Liver (tissue), 9 donors: ENCODE measurements around the gene TPH1. TPM values are rescaled to one million over a fixed set of nuclear protein-coding genes. Genes with fewer than 3 reads are reported as not detected.

ENCODE experiments used
- DNase-seq: peaks from one replicate; pipeline ENCODE4 v3.0.0-alpha.2; 2017; ENCODE audit warnings: low spot score
- H3K27ac ChIP-seq, 2 donors: one replicate each; pipeline ENCODE4 v1.7.0; 2013; ENCODE audit warnings: inconsistent platforms in 2 of 2, low read length in 2 of 2, control low read depth in 1 of 2, low read depth in 1 of 2, mild to moderate bottlenecking in 1 of 2
- H3K27me3 ChIP-seq, 4 donors: one replicate each; pipeline versions ENCODE4 v1.6.1 to v1.7.0; 2013; ENCODE audit warnings: low read length in 3 of 4, inconsistent platforms in 1 of 4, mild to moderate bottlenecking in 1 of 4, moderate library complexity in 1 of 4; ENCODE audit not compliant: control insufficient read depth in 4 of 4, insufficient read depth in 4 of 4
- H3K36me3 ChIP-seq, 4 donors: one replicate each; pipeline versions ENCODE4 v1.6.1 to v1.7.0; 2013; ENCODE audit warnings: low read length in 3 of 4, mild to moderate bottlenecking in 3 of 4, low read depth in 1 of 4, moderate library complexity in 1 of 4; ENCODE audit not compliant: control insufficient read depth in 4 of 4, insufficient read depth in 3 of 4
- H3K4me1 ChIP-seq, 4 donors: one replicate each; pipeline versions ENCODE4 v1.6.1 to v1.7.0; 2013; ENCODE audit warnings: low read length in 3 of 4, mild to moderate bottlenecking in 3 of 4, moderate library complexity in 1 of 4; ENCODE audit not compliant: control insufficient read depth in 4 of 4, insufficient read depth in 4 of 4
- H3K4me3 ChIP-seq, 3 donors: one replicate each; pipeline versions ENCODE4 v1.6.1 to v1.7.0; 2013; ENCODE audit warnings: low read length in 3 of 3, control low read depth in 1 of 3, low read depth in 1 of 3, mild to moderate bottlenecking in 1 of 3
- H3K9ac ChIP-seq, 2 donors: one replicate each; pipeline ENCODE4 v1.7.0; 2013; ENCODE audit warnings: low read length in 2 of 2, mild to moderate bottlenecking in 2 of 2, moderate library complexity in 2 of 2, control low read depth in 1 of 2, low read depth in 1 of 2
- H3K9me3 ChIP-seq, 4 donors: one replicate each; pipeline versions ENCODE4 v1.6.1 to v1.7.0; 2013; ENCODE audit warnings: low read length in 3 of 4; ENCODE audit not compliant: control insufficient read depth in 4 of 4
- ATF3 ChIP-seq: IDR thresholded peaks from 2 replicates; pipeline ENCODE4 v1.6.1; 2016; ENCODE audit warnings: antibody characterized with exemption
- EGR1 ChIP-seq, 2 donors: IDR thresholded peaks; 2 replicates each; pipeline ENCODE4 v1.6.1; 2016 to 2018; ENCODE audit warnings: antibody characterized with exemption in 2 of 2, low read depth in 2 of 2
- FOXA1 ChIP-seq: IDR thresholded peaks from 2 replicates; pipeline ENCODE4 v1.6.1; 2016; ENCODE audit warnings: antibody characterized with exemption
- FOXA2 ChIP-seq: IDR thresholded peaks from 2 replicates; pipeline ENCODE4 v1.6.1; 2016; ENCODE audit warnings: antibody characterized with exemption
- HNF4G ChIP-seq: IDR thresholded peaks from 2 replicates; pipeline ENCODE4 v1.6.1; 2016; ENCODE audit warnings: antibody characterized with exemption
- JUND ChIP-seq, 2 donors: IDR thresholded peaks; 2 replicates each; pipeline ENCODE4 v1.6.1; 2016; ENCODE audit warnings: antibody characterized with exemption in 2 of 2
- MAX ChIP-seq: IDR thresholded peaks from 2 replicates; pipeline ENCODE4 v1.6.1; 2016; ENCODE audit warnings: antibody characterized with exemption
- RXRA ChIP-seq, 2 donors: IDR thresholded peaks; 2 replicates each; pipeline ENCODE4 v1.6.1; 2017 to 2018; ENCODE audit warnings: antibody characterized with exemption in 2 of 2, mild to moderate bottlenecking in 1 of 2
- SP1 ChIP-seq: IDR thresholded peaks from 2 replicates; pipeline ENCODE4 v1.6.1; 2018; ENCODE audit warnings: antibody characterized with exemption, mild to moderate bottlenecking
- TAF1 ChIP-seq: conservative IDR thresholded peaks from 2 replicates; pipeline ENCODE4 v1.6.1; 2016; ENCODE audit warnings: antibody characterized with exemption, mild to moderate bottlenecking
- YY1 ChIP-seq: IDR thresholded peaks from 2 replicates; pipeline ENCODE4 v1.6.1; 2016; ENCODE audit warnings: antibody characterized with exemption, mild to moderate bottlenecking
- ZBTB33 ChIP-seq: IDR thresholded peaks from 2 replicates; pipeline ENCODE4 v1.6.1; 2016; ENCODE audit warnings: antibody characterized with exemption
- WGBS: extraction: QIAGEN DNeasy Blood & Tissue Kit; methylation state at CpG from one replicate; pipeline ENCODE4 v1.1.7; 2013; 5-methylcytosine and 5-hydroxymethylcytosine counted together
- polyA plus RNA-seq, 2 donors: library from polyadenylated mRNA; stranded (reverse) in 1 of 2; unstranded in 1 of 2; fragments of 200-250 nt in 1 of 2; fragments of >200 nt in 1 of 2; fragmentation: Nextera tagmentation in 1 of 2; extraction: Ambion mirVana in 1 of 2; gene quantifications; one replicate each; pipeline versions ENCODE4 v1.2.1 to v1.2.3, GENCODE V29; 2013 to 2015
- total RNA-seq, 2 donors: library from RNA; depleted of rRNA; stranded (reverse); fragments of >200 nt; gene quantifications; one replicate each; pipeline ENCODE4 v1.2.3, GENCODE V29; 2014
- TF ChIP-seq, protein P1 (sequence below): IDR thresholded peaks from 2 replicates; pipeline ENCODE4 v1.6.1; 2016; ENCODE audit warnings: antibody characterized with exemption, mild to moderate bottlenecking
- donor health status: healthy.
- donor health status: healthy.
- donor health status: healthy.
- donor health status: healthy.
- donor health status: healthy.

Gene TPH1
- total and polyA plus RNA-seq, 4 donors: 0.01 to 0.19 (median 0.10) TPM

DNA sequence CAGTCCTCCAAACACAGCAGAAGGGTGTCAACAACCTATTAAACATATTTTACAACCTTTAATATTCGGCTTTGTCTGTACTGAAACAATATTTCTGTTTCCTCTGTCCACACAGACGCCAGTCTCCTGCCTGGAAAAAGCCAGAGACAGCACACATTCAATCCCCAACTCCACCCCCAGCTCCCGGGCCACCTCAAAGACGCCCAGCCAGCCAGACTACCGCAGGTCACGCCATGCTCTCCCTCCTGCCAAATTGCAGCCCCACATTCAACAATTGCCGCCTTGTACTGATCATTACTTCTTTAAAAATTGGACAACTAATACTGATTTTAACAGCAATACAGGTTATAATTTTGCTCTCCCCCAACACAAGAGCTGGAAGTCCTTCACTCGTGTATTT, 34.4 kb downstream of the TPH1 start:
- no peaks in the 10 kb centered on the region for H3K27me3 ChIP-seq
- no peak overlapping the region for H3K4me3 ChIP-seq
- H3K9ac ChIP-seq: no peak overlapping the region
- H3K4me1 ChIP-seq: peaks cover 0 to 12% (median 0%) of the 10 kb centered on the region in 4 donors
- H3K36me3 ChIP-seq: no peaks in the 10 kb centered on the region
- 89% methylated on average over 8 of the region's 8 CpGs for WGBS
- TF ChIP-seq, protein P1, sequence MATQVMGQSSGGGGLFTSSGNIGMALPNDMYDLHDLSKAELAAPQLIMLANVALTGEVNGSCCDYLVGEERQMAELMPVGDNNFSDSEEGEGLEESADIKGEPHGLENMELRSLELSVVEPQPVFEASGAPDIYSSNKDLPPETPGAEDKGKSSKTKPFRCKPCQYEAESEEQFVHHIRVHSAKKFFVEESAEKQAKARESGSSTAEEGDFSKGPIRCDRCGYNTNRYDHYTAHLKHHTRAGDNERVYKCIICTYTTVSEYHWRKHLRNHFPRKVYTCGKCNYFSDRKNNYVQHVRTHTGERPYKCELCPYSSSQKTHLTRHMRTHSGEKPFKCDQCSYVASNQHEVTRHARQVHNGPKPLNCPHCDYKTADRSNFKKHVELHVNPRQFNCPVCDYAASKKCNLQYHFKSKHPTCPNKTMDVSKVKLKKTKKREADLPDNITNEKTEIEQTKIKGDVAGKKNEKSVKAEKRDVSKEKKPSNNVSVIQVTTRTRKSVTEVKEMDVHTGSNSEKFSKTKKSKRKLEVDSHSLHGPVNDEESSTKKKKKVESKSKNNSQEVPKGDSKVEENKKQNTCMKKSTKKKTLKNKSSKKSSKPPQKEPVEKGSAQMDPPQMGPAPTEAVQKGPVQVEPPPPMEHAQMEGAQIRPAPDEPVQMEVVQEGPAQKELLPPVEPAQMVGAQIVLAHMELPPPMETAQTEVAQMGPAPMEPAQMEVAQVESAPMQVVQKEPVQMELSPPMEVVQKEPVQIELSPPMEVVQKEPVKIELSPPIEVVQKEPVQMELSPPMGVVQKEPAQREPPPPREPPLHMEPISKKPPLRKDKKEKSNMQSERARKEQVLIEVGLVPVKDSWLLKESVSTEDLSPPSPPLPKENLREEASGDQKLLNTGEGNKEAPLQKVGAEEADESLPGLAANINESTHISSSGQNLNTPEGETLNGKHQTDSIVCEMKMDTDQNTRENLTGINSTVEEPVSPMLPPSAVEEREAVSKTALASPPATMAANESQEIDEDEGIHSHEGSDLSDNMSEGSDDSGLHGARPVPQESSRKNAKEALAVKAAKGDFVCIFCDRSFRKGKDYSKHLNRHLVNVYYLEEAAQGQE: no peak
- TF ChIP-seq ATF3: no peak
- no peak for TF ChIP-seq HNF4G
- TF ChIP-seq EGR1 (IDR thresholded peaks at IDR 0.05; ENCODE audit: low read depth in 2 of 2): no peak
- no peak for TF ChIP-seq JUND (IDR thresholded peaks at IDR 0.05)
- TF ChIP-seq SP1: no peak
- no peak for TF ChIP-seq ZBTB33
- no peak for TF ChIP-seq FOXA2
- TF ChIP-seq YY1: no peak
- TF ChIP-seq FOXA1: no peak
- H3K27ac ChIP-seq: no peak overlapping the region
- H3K9me3 ChIP-seq: no peaks in the 10 kb centered on the region
- DNase-seq: no peak

GRCh38 chr11:18010977-18011586, 35.0 kb downstream of the TPH1 start:
- H3K27ac ChIP-seq: no peak overlapping the region
- no peaks in the 10 kb centered on the region for H3K36me3 ChIP-seq
- H3K4me1 ChIP-seq: peaks cover 0 to 12% (median 0%) of the 10 kb centered on the region in 4 donors
- H3K27me3 ChIP-seq: no peaks in the 10 kb centered on the region
- peak in 1 of 2 donors; percentile 17 for TF ChIP-seq RXRA (IDR thresholded peaks at IDR 0.05)
- TF ChIP-seq FOXA2: no peak
- no peaks in the 10 kb centered on the region for H3K9me3 ChIP-seq
- 90% methylated on average over 10 of the region's 10 CpGs for WGBS
- H3K4me3 ChIP-seq: no peak overlapping the region
- no peak overlapping the region for H3K9ac ChIP-seq
- DNase-seq: no peak

DNA sequence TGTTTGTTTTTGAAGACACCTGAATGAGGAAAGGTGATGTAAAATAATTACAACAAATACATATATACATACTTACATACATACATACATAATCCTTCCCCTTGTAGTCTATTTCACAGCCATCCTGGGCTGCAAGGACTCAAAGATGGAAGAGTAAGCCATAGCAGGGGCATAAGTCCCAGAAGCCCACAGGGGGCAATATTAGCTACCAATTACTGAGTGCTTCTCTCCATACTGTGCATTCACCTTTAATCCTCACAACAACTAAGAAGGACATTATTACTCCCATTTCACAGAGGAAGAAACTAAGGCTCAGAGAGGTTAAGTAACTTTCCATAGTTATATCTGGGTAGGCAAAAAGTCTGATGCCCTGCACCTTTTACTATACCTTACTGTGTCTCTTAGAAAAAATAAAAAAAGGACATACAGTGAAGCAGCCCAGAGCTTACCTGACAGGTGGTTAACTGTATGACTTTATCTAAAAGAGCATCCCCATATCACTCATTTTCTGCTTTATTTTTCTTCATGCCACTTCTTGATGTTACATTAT, 35.9 kb downstream of the TPH1 start:
- no peak for DNase-seq
- Histone ChIP-seq H3K27me3 (no peaks in the 10 kb centered on the region), H3K4me3 (no peak overlapping the region), H3K36me3 (no peaks in the 10 kb centered on the region), H3K27ac (no peak overlapping the region), H3K9ac (no peak overlapping the region), H3K4me1 (peaks cover 0 to 12% (median 0%) of the 10 kb centered on the region in 4 donors), H3K9me3 (no peaks in the 10 kb centered on the region)
- TF ChIP-seq MAX (no peak), TAF1 (no peak), ZBTB33 (no peak), FOXA1 (no peak)
- TF ChIP-seq, protein P1: no peak
